SJCRH30 (cell line): ENCODE data around the gene ITM2B. TPM values are rescaled to one million over a fixed set of nuclear protein-coding genes. Genes with fewer than 3 reads are reported as not detected.

Source experiments
- total RNA-seq: library from RNA; depleted of rRNA; stranded (reverse); fragments of >200 nt; shearing (Covaris generic); gene quantifications from 2 replicates; pipeline ENCODE4 v1.2.3, GENCODE V29; 2014; rRNA removed

ITM2B gene
- total RNA-seq, 1 experiment from 2014 or later: 133 TPM

Other genes with a start within 250 kb of the ITM2B start
- gene SUCLA2, start 231.9 kb upstream of the ITM2B start, total RNA-seq: 78.4 and 97.5 TPM in 2 replicates
- 44.1 and 44.4 TPM in 2 replicates for gene NUDT15, start 195.5 kb upstream of the ITM2B start, total RNA-seq
- gene MED4, start 138.1 kb upstream of the ITM2B start, total RNA-seq: 42.4 and 46.6 TPM in 2 replicates
- 56.7 and 61.0 TPM in 2 replicates for gene RB1, start 70.5 kb downstream of the ITM2B start, total RNA-seq
- 0.76 and 1.5 TPM in 2 replicates for gene LPAR6, start 179.9 kb downstream of the ITM2B start, total RNA-seq